Anterior cingulate cortex (tissue), 58 donors: ENCODE results near the gene TCEA2.
A peak's percentile ranks its signal among the peaks of the same experiment; 100 is the strongest.

Experiments
- DNase-seq, 58 donors: peaks; one replicate each; lab custom pipeline; 2025; lab: John Stamatoyannopoulos, UW

Gene TCEA2

DNA sequence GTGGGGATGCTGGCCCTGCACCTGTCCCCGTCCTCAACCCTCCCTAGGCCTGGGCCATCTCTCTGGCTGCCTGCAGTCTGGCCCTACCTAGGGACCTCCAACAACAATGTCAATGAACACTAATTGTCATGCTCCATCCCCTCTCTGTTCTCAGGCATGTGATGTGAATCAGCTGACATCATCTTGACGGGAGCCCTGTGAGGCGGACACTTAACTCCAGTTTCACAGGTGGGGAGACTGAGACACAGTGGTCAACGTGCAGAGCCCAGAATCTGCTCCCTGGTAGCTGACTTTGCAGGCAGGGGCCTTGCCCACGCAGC lies 762 bp upstream of the TCEA2 start:
- peak in 2 of 58 donors; percentile 48 to 49 for DNase-seq

DNA sequence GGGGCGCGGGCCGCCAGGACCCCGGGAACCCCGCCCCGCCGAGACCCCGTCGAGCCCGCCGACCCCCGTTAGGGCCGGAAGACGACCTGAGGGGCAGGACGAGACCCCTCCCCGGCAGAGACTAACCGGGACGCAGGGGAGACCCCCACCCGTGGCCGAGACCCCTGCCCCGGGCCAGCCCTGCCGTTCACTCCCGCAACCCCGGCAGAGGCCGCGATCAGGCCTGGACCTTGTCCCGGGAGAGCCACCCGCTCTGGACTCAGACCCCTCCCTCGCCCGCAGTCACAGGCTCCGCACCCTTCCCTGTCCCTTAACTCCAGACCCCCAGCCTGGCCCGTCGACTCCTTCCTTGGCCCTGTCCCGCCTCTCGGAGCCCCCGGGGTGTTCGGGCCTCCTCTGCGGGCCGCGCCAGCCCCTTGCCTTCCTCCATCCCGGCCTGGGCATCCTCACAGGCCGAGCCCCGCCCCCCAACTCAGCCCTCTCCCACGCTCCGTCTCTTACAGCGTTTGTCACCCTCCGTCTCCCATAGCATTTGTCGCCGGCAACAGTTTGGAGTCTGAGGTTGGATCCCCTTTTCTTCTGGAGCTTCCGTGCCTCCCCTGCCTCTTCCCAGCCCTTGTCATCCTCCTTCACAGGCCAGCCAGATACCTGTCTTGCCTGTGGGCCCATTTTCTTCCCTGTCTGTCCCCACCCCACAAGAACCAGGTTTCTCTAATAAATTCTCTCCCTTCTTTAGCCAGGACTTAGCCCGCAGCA lies 569 bp downstream of the TCEA2 start:
- peak in 19 of 58 donors; percentile 4 to 52 (median 30) for DNase-seq

DNA sequence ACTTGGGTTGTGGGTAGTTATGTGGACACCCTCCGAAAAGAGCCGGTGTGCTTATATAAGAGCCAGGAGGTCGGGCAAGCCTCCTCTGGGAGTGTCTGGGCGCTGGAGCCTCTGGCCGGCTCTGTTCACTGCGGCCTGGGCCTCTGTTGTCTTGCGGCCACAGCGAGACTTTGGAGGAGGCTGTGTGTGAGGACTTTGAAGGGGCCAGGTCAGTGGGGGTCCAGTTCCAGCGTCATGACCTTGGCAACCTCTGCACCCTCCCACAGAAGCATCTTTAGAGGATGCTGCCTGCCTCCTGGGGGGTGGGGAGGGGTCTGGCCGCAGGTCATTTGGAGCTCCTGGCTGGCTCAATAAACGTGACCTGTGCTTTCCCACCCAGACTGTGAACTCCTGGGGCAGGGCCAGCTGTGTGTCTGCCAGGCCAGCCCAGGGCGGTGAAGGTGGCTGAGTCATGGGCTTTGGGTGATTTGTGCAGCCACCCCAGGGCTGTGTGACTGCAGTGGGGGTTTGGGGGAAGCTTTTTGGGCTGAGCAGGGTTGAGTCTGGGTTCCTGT lies 1.2 kb downstream of the TCEA2 start:
- no peak for DNase-seq

DNA sequence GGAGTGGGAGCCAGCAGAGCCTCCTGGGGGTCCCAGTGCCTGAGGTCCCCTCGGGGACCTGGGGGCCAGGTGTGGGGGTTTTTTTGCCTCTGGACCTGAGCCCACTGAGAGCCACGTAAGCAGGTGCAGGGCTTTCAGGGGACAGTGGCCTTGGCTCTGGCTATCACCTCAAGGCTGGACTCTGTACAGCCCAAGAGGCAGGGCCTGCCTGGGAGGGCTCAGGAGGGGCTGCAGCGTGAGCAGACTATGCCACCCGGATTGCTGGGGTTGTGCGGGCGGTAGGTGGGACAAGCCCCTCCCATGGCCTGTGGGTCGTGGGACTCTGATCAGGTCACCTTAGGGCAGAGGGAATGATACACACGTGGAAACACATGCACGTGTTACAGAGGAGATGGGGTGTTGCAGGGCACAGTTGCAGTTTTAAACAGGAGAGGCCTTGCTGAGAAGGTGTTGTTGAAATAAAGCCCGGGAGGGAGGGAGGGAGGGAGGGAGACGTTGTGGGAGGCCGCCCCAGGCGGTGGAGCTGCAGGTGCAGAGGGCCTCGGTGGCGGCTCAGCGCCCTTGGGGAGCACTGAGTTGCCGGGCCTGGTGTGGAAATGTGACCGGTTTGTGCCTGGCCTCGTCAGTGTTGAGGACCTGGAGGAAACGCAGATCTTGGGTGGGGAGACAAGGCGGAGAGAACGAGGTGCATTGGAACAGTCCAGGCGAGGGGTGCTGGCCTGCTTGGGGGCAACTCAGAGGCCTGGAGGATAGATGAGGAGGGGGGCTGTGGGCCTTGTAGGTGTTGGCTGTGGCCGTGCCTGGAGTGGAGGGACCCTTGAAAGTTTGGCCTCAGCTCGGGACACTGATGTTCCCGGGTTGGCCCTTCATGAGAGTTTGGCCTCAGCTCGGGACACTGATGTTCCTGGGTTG lies 2.3 kb downstream of the TCEA2 start:
- DNase-seq, result no peak

DNA sequence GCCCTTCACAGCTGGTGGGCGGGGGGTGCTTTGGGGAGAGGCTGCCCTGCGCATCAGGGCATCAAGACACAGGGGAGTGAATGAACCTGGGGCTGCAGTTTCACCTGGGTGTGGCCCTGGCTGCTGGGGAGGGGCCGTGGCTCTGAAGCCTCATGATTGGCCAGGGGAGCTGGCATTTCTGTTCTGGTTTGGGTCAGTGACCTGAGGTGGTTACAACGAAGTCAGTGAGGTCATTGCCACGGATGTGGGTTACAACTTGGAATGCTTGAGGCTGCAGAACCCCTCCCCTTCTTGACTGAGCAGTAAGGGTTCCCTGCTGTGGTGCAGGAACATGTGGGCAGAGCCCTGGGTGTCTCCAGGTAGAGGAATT lies 3.0 kb downstream of the TCEA2 start:
- no peak for DNase-seq

DNA sequence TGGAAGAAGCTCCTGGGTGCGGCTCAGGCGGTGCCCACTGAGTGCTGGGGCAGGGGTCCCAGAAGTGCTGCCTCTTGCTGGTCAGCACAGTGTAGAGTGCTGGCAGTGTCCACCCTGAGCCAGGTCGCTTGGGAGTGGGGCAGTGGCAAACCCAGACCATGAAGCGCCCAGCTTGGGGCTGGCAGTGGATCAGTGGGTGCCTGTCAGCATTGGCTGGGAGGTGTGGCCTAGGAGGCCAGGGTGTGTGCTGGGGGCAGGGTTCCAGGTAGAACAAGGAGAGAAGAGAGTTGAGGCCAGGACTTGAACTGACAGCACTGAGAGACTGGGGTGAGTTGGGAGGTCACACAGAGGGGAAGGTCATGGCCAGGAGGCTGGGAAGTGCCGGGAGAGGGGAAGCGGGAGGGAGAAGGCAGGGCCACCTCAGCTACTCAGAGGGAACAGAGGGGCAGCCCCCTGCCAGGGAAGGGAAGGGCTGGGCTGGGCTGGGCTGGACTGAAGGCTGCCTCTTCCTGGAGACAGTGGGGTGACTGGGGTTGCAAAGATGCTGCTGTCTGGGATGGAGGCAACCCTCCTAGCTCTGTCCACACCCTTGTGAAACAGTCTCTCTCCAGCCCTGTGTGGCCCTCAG lies 4.1 kb downstream of the TCEA2 start:
- no peak for DNase-seq

DNA sequence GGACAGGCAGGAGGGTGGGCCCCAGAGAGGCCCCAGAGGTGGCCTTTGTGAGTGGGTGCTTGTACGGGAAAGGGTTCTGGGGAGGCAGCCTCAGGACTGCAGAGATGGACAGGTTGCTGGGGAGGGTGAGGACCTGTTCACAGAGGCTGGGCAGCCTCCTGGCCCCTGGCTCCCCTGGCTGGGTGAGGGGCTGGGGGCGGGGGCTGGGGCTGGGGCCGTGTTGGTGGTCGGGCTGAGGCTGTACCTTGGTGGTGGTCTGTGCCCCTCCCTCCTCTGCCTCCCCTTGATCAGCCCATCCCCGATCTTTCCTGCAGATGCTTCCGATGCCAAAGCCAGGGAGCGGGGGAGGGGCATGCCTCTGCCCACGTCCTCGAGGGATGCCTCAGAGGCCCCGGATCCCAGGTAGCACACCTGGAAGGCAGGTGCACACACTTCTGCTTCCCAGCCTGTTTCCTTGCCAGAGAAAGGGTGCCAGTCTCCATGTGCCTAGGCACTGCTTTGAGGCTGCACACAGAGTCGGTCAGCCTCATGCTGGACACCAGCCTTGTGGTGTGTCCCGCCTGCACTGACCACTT lies 4.8 kb downstream of the TCEA2 start:
- DNase-seq, result no peak

DNA sequence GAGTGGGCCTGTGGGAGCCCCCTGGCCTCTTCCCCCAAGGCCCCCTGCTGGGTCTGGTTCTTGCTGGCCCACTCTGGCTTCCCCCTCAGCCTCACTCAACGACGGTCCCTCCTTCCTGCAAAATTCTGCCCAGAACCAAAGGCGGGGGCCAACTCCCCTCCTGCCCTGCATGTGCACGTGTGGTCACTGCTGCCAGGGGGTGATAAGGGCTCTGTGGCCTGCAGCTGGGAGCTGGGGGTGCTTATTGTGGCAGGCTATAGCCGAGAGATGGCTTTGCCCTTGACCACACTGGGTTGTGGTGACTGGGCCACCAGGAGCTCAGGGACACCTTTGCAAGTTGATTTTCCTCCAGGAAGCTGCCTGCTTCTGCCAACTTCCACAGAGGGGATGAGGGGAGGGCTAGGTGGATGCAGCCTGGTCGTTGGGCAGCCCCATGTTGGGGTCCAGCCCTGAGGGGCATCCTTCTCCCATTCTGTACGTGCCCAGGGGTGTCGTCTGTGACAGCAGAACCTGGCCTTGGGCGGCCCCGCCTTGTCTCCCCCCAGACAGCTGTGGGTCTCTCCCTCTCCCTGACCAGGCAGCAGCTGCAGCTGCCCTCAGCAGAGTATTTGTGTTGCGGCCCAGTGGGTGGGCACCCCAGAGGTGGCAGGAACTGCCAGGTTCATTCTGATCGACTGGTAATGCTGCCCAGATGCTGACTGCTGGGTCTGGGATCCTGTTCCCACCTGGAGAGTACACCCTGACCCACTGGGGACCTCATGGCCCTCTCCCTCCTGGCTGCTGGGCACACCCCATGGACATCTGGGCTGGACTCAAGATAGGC lies 5.6 kb downstream of the TCEA2 start:
- DNase-seq, result no peak

DNA sequence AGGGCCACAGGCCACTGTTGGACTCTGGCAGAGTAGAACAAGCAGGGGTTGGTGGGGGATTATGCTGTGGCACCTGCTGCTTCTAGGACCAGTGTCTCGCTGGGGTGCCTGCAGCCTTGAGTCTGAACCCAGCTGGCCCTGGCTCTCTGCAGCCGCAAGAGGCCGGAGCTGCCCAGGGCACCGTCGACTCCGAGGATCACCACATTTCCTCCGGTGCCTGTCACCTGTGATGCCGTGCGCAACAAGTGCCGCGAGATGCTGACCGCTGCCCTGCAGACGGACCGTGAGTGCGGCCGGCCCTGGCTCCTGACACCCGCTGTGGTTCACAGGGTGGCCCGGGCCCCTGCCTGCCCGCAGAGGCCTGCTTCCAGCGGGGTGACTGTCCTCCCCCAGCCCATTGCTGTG lies 6.2 kb downstream of the TCEA2 start:
- DNase-seq, result no peak

DNA sequence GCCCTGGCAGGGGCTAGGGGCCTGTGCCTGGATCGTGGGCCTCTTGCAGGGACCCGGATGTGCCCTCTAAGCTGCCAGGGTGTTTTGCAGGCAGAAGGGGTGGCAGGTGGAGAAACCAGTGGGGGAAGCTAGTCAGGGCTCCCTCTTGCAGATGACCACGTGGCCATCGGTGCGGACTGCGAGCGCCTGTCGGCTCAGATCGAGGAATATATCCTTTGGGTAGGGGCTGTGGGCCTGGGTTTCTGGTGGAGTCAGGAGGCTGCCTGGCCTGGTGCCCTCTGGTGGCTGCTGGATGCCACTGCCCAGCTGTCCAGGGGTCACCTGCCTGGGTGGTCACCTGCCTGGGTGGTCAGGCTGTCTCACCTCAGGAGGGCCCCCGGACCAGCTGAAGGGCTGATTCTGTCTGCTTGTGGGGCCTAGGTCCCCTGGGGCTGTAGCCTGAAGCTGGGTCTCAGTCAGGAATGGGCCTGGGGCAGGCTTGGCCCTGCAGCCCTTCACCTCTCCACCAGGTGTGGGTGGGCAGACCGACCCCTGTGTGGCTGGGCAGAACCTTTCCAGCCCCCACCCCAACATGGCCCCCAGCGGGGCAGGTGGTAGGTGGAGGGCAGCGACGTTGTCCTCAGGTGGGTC lies 6.7 kb downstream of the TCEA2 start:
- DNase-seq, result no peak

DNA sequence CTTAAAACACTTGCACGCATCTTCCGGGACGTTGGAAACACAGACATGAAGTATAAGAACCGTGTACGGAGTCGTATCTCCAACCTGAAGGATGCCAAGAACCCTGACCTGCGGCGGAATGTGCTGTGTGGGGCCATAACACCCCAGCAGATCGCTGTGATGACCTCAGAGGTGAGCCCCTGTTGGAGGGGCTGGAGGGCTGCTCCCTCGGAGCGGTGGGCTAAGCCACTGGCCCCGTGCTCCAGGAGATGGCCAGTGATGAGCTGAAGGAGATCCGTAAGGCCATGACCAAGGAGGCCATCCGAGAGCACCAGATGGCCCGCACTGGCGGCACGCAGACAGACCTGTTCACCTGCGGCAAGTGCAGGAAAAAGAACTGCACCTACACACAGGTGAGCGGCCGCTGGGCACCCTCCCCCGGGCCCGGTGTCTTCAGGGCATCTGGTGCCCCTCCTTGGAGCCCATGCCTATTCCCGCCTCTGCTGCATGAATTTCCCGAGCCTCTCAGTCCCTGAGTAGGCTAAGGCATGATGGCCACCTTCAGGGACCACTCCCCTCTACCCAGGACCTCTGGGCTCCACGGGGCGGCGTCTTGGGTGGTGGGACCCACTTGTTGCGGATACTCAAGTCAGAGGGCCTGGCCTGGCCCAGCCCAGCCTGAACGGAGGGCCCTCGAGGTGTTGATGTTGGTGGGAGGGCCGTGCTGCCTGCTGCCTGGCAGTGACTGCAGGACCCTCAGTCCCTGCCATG lies 7.4 kb downstream of the TCEA2 start:
- no peak for DNase-seq

DNA sequence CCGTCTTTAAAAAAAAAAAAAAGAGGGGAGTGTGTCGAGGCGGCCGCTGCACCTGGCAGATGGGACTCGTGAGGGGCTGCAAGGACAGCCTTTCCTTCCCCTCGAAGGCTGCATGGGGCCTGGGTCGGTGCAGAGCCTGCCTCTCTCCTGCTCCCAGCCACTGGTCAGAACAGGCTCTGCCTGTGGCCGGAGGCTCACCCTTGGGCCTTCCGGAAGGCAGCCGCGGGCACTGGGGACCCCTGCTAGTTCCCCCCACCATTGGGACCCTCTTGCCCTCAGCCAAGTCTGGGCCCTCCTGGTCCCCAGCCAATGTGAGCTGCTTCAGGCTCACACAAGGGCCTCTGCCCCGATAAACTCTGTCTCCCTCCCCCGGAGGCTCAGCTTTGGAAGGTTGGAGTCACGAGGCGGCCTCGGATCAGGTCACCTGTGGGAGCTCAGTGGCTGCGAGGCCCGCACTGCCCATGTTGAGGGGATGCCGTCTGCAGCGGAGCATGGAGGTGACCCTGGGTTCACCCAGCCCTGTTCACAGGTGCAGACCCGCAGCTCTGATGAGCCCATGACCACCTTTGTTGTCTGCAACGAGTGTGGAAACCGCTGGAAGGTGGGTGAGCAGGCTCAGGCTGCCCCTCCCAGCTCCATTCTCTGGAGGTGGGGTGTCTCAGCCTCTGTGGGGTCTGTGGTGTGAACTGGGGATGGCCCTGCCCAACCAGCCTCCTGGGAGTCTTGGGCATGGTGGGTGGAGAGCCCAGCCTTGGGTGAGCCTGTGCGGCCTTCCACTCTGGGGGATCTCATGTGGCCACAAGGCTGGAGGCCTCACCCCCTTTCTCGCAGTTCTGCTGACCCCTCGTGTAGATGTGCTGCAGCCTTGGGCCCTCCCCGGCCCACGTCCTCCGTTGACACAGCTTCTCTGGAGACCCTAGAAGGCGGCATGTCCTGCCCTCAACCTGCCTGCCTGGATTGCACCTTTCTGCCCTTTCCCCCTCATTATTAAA lies 8.6 kb downstream of the TCEA2 start:
- no peak for DNase-seq

DNA sequence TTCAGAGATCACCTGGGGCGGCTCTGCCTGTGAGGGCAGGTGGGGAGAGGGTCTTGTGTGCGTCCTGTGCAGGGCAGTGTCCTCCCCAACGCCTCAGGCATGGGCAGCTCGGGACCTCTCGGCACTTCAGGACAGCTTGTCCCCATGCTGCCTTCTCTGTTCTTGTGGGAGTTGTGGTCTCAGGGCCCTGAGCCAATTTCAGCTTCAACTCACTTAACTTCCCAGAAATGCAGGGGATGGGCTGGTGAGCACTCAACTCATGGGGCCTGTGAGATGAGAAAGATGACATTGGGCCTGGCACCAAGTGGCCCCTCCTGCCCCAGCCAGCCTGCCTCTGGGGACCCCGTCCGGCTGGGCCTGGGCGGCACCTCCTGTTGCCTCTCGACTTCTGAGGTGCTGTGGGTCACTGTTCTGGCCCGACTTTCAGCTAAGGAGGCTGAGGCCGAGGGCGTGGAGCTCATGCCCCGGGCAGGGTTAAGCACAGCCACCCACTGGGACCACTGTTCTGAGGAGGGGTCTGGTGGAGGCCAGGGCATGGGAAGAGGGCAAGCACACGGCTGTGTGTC lies 9.6 kb downstream of the TCEA2 start:
- DNase-seq, result no peak

DNA sequence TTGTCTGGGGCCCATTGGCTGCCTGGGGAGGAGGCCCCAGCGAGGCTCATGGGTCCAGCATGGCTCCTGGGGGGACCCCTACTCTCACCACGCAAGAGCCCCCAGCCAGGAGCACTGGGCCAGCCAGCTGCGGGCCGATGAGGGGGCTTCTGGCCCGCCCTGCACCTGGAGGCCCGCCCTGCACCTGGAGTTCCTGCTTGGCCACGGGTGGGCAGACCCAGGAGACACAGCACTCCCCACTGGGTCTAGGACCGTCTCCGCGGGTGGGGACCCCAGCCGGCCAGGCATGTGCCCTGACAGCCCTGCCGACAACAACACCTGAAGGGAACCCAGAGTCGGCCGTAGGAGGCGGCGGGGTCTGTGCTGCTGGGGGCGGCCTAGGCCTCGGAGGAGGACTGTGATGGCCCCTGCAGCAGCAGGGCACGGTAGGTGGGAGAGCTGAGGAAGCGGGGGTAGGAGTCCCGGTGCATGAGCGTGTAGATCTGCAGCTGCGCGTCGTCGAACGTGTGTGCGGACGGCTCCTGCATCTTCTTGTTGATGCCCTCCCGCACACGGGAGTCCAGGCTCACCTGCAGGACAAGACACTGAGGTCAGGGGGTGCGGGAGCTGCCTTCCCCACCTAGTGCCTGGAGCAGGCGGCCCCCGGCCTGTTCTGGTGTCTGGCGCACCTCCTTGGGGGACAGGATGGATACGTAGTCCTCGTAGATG lies 10.6 kb downstream of the TCEA2 start:
- DNase-seq, result no peak

DNA sequence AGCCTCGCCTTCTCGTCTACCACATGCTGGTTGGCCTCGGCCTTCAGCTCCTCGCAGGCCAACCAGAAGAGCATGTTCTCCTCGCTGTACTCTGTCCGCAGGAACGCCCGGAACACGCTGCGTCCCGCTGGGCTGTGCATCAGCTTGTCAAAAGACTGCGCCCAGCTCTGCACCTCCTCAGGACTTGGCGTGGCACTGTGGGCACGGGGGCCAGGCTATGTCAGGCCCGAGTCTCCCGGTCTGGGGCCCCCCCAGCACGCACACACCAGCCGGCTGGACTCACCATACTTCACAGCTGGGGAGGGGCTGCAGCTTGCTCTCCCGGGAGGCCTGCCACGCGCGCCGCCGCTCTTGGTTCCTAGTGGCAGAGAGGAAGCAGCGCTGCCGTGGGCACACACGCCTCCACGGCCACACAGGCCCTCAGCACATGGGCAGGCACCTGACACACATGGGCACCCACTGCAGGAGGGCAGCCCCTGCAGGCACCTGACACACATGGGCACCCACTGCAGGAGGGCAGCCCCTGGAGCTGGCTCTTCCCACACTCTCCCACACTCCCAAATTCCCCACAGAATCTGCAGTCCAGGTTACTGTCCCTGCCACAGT lies 11.3 kb downstream of the TCEA2 start:
- DNase-seq, result no peak

DNA sequence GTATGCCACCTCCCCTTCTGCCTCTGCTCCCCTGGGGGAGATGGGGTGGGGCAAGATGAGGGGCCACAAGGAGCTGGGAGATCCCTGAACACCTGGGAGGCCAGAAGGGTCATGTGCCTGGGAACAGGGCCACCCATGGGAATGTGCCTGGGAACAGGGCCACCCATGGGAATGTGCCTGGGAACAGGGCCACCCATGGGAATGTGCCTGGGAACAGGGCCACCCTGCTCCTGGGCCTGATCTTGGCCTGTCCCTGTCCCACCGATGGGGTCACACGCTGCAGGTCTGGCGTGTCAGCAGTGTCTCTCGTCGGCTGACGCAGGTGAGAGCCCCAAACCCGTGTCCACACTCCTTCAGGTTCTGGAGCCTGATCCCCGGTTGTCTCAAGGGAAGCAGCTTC lies 12.0 kb downstream of the TCEA2 start:
- no peak for DNase-seq
